Measurements from ENCODE around the gene SNRNP48.

Gene SNRNP48

DNA sequence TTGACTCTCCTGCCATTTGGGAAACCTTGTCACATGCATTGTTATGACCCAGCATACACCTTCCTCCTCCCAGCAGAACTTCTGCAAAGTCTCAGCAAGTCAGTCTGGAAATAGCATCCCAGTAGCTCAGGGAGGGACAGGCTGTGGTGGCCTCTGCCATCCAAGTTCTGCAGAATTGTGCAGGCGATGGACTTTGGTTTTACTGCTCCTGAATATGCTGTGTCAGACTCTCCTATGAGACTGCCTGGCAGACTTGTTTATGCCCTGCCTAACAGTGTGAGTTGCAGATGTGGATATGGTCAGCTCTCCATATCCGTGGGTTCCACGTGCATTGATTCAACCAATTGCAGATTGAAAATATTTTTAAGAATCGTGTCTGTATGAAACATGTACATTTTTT lies 52.8 kb downstream of the SNRNP48 start:
- DNase-seq (ENCODE audit: low read depth in 2 of 2) = no peak

GRCh38 chr6:7644417-7644816 lies 54.4 kb downstream of the SNRNP48 start:
- no peak for DNase-seq (ENCODE audit: low read depth in 2 of 2)

DNA sequence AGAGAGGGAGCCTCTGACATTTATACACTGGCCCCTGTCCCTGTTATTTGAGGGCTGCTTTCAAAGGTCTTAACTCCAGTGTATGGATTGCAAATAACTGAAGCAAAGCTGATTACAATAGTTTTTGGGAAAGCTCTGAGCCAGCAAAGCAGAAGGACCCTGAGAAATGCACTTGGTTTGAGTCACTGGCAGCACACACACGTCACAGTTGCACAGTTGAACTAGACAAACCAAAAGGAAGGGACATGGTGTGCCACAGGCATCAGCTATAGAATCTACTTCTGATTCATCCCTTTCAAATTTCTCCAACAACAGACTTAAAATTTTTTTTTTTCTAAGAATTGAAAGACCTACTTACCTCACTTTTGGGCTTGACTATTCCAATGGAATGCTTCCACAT lies 56.4 kb downstream of the SNRNP48 start:
- DNase-seq (ENCODE audit: low read depth in 2 of 2) = no peak

GRCh38 chr6:7647504-7647903 lies 57.5 kb downstream of the SNRNP48 start:
- DNase-seq (ENCODE audit: low read depth in 2 of 2) = no peak

DNA sequence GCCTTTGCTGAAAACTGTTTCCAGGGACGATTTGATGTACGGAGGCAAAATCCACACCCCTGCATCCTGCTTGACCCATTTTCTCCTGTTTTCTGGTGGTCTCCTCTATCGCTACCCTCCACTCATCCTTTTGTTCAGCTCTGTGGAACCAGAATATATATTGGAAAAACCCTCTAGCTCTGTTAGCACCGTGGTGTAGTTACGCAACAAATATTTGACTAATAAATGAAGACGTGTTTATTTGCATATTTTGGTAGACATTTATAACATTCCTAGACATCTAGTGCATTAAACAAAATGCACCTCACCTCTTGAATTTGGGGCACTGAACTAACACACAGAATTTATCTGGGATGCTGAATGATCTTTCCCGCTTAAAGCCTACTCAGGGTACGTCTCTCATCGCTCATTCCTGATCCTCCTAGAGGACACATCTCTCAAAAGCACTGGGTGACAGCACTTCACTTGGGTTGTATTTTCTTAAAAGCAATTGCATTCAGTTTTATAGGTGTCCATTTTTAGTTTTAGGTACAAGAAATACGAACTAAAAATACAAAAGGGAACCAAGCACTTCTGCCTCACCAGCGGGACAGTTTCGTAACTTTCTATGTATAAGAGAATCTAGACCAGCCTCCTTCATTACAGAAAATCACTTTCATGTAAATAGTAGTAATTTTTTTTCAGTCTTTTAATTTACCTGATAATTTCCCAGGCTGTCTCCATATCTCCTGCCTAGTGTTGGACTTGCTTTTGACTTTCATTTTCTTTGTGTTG lies 59.2 kb downstream of the SNRNP48 start:
- DNase-seq (ENCODE audit: low read depth in 2 of 2) = no peak

- DNase-seq (ENCODE audit: low read depth in 2 of 2) = no peak
Measured at GRCh38 chr6:7650878-7651277, 60.9 kb downstream of the SNRNP48 start.

DNA sequence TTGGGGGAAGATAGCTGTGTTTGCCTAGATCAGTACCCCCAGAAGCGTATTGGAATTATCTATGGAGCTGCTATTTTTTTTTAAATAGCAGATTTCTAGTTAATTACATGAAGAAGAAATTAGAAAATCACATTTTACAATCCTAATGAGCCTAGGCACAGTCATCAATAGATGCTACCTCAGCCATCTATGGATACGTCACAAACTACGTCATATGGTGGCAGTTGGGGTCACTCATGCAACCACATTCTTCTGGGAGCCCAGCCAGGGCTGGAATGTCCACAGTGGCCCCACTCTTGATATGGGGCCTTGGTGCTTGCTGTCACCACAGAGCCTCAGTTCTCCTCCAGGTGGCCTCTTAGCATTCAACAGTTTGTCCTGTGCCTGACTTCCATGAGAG lies 63.0 kb downstream of the SNRNP48 start:
- no peak for DNase-seq (ENCODE audit: low read depth in 2 of 2)

- no peak for DNase-seq (ENCODE audit: low read depth in 2 of 2)
Measured at GRCh38 chr6:7656355-7656754, 66.4 kb downstream of the SNRNP48 start.

GRCh38 chr6:7658543-7658942 lies 68.5 kb downstream of the SNRNP48 start:
- DNase-seq (ENCODE audit: low read depth in 2 of 2) = no peak

GRCh38 chr6:7661364-7661763 lies 71.4 kb downstream of the SNRNP48 start:
- DNase-seq (ENCODE audit: low read depth in 2 of 2) = no peak
